Measurements from ENCODE around the gene RNF214.
"Not testable (repeated sequence)": the region's sequence is repeated elsewhere in the genome, so short reads cannot be mapped to it uniquely, and the experiment has no call there.

The RNF214 gene

GRCh38 chr11:117206859-117207258, 25.6 kb upstream of the RNF214 start:
- H3K36me3 ChIP-seq (ENCODE audit: insufficient read depth, low read length) = peaks cover 38% of the 10 kb centered on the region
- H3K27ac ChIP-seq (ENCODE audit: low read depth, low read length); H3K27me3 ChIP-seq (ENCODE audit: control insufficient read depth in 1 of 2, insufficient read depth in 2 of 2, low read length in 2 of 2): not testable (repeated sequence)

GRCh38 chr11:117207481-117207880, 25.0 kb upstream of the RNF214 start:
- not testable (repeated sequence) for H3K27ac ChIP-seq (ENCODE audit: low read depth, low read length); H3K4me3 ChIP-seq (ENCODE audit: low read depth in 1 of 2, low read length in 2 of 2); H3K9me3 ChIP-seq (ENCODE audit: low read length); H3K27me3 ChIP-seq (ENCODE audit: control insufficient read depth in 1 of 2, insufficient read depth in 2 of 2, low read length in 2 of 2); H3K9ac ChIP-seq (ENCODE audit: low read length)
- Histone ChIP-seq H3K4me1 (ENCODE audit: insufficient read depth, low read length) (peaks cover 19% of the 10 kb centered on the region), H3K36me3 (ENCODE audit: insufficient read depth, low read length) (peaks cover 32% of the 10 kb centered on the region)

More at GRCh38 chr11:117206859-117207258, 25.6 kb upstream of the RNF214 start:
- H3K9me3 ChIP-seq (ENCODE audit: low read length); H3K4me3 ChIP-seq (ENCODE audit: low read depth in 1 of 2, low read length in 2 of 2); H3K9ac ChIP-seq (ENCODE audit: low read length): not testable (repeated sequence)
- H3K4me1 ChIP-seq (ENCODE audit: insufficient read depth, low read length) = peaks cover 19% of the 10 kb centered on the region

GRCh38 chr11:117208710-117209109, 23.8 kb upstream of the RNF214 start:
- H3K4me1 ChIP-seq (ENCODE audit: insufficient read depth, low read length) = peaks cover 19% of the 10 kb centered on the region
- H3K27ac ChIP-seq (ENCODE audit: low read depth, low read length); H3K4me3 ChIP-seq (ENCODE audit: low read depth in 1 of 2, low read length in 2 of 2); H3K9me3 ChIP-seq (ENCODE audit: low read length); H3K9ac ChIP-seq (ENCODE audit: low read length); H3K27me3 ChIP-seq (ENCODE audit: control insufficient read depth in 1 of 2, insufficient read depth in 2 of 2, low read length in 2 of 2): not testable (repeated sequence)
- H3K36me3 ChIP-seq (ENCODE audit: insufficient read depth, low read length) = peaks cover 30% of the 10 kb centered on the region

- H3K36me3 ChIP-seq (ENCODE audit: insufficient read depth, low read length) = peaks cover 27% of the 10 kb centered on the region
- H3K4me1 ChIP-seq (ENCODE audit: insufficient read depth, low read length) = peaks cover 10% of the 10 kb centered on the region
- H3K9ac ChIP-seq (ENCODE audit: low read length); H3K9me3 ChIP-seq (ENCODE audit: low read length); H3K4me3 ChIP-seq (ENCODE audit: low read depth in 1 of 2, low read length in 2 of 2); H3K27me3 ChIP-seq (ENCODE audit: control insufficient read depth in 1 of 2, insufficient read depth in 2 of 2, low read length in 2 of 2): not testable (repeated sequence)
- H3K27ac ChIP-seq (ENCODE audit: low read depth, low read length) = peak overlapping the region; percentile 66
Measured at GRCh38 chr11:117209351-117210125, 22.9 kb upstream of the RNF214 start.

GRCh38 chr11:117210620-117211019, 21.9 kb upstream of the RNF214 start:
- Histone ChIP-seq H3K27me3 (ENCODE audit: control insufficient read depth in 1 of 2, insufficient read depth in 2 of 2, low read length in 2 of 2) (no peaks in the 10 kb centered on the region), H3K4me3 (ENCODE audit: low read depth in 1 of 2, low read length in 2 of 2) (no peak overlapping the region), H3K4me1 (ENCODE audit: insufficient read depth, low read length) (peaks cover under 1% of the 10 kb centered on the region)

GRCh38 chr11:117212697-117213355, 19.6 kb upstream of the RNF214 start:
- Histone ChIP-seq H3K36me3 (ENCODE audit: insufficient read depth, low read length) (peaks cover 30% of the 10 kb centered on the region), H3K27me3 (ENCODE audit: control insufficient read depth in 1 of 2, insufficient read depth in 2 of 2, low read length in 2 of 2) (no peaks in the 10 kb centered on the region), H3K4me1 (ENCODE audit: insufficient read depth, low read length) (peaks cover 22% of the 10 kb centered on the region), H3K27ac (ENCODE audit: low read depth, low read length) (no peak overlapping the region), H3K4me3 (ENCODE audit: low read depth in 1 of 2, low read length in 2 of 2) (no peak overlapping the region), H3K9me3 (ENCODE audit: low read length) (no peaks in the 10 kb centered on the region), H3K9ac (ENCODE audit: low read length) (no peak overlapping the region)

More at GRCh38 chr11:117210620-117211019, 21.9 kb upstream of the RNF214 start:
- H3K27ac ChIP-seq (ENCODE audit: low read depth, low read length) = no peak overlapping the region
- no peak overlapping the region for H3K9ac ChIP-seq (ENCODE audit: low read length)
- H3K9me3 ChIP-seq (ENCODE audit: low read length) = no peaks in the 10 kb centered on the region
- peaks cover 19% of the 10 kb centered on the region for H3K36me3 ChIP-seq (ENCODE audit: insufficient read depth, low read length)

GRCh38 chr11:117214404-117215110, 17.9 kb upstream of the RNF214 start:
- Histone ChIP-seq H3K9ac (ENCODE audit: low read length) (no peak overlapping the region), H3K4me1 (ENCODE audit: insufficient read depth, low read length) (peaks cover 39% of the 10 kb centered on the region), H3K27ac (ENCODE audit: low read depth, low read length) (peak overlapping the region; percentile 24), H3K36me3 (ENCODE audit: insufficient read depth, low read length) (peaks cover 43% of the 10 kb centered on the region), H3K4me3 (ENCODE audit: low read depth in 1 of 2, low read length in 2 of 2) (no peak overlapping the region), H3K9me3 (ENCODE audit: low read length) (no peaks in the 10 kb centered on the region), H3K27me3 (ENCODE audit: control insufficient read depth in 1 of 2, insufficient read depth in 2 of 2, low read length in 2 of 2) (no peaks in the 10 kb centered on the region)

- peaks cover 68% of the 10 kb centered on the region for H3K4me1 ChIP-seq (ENCODE audit: insufficient read depth, low read length)
- peak overlapping the region in 1 of 2 donors; percentile 19 for H3K4me3 ChIP-seq (ENCODE audit: low read depth in 1 of 2, low read length in 2 of 2)
- peak overlapping the region; percentile 89 for H3K27ac ChIP-seq (ENCODE audit: low read depth, low read length)
- no peaks in the 10 kb centered on the region for H3K9me3 ChIP-seq (ENCODE audit: low read length)
- no peaks in the 10 kb centered on the region for H3K27me3 ChIP-seq (ENCODE audit: control insufficient read depth in 1 of 2, insufficient read depth in 2 of 2, low read length in 2 of 2)
- peaks cover 43% of the 10 kb centered on the region for H3K36me3 ChIP-seq (ENCODE audit: insufficient read depth, low read length)
- H3K9ac ChIP-seq (ENCODE audit: low read length) = peak overlapping the region; percentile 42
Measured at GRCh38 chr11:117217141-117218084, 15.1 kb upstream of the RNF214 start.

GRCh38 chr11:117218133-117218915, 14.1 kb upstream of the RNF214 start:
- Histone ChIP-seq H3K9ac (ENCODE audit: low read length) (peak overlapping the region; percentile 42), H3K27me3 (ENCODE audit: control insufficient read depth in 1 of 2, insufficient read depth in 2 of 2, low read length in 2 of 2) (no peaks in the 10 kb centered on the region), H3K4me3 (ENCODE audit: low read depth in 1 of 2, low read length in 2 of 2) (peak overlapping the region in 1 of 2 donors; percentile 19), H3K36me3 (ENCODE audit: insufficient read depth, low read length) (peaks cover 38% of the 10 kb centered on the region), H3K4me1 (ENCODE audit: insufficient read depth, low read length) (peaks cover 77% of the 10 kb centered on the region), H3K27ac (ENCODE audit: low read depth, low read length) (peak overlapping the region; percentile 89), H3K9me3 (ENCODE audit: low read length) (no peaks in the 10 kb centered on the region)

- H3K9ac ChIP-seq (ENCODE audit: low read length) = peak overlapping the region; percentile 42
- H3K36me3 ChIP-seq (ENCODE audit: insufficient read depth, low read length) = peaks cover 42% of the 10 kb centered on the region
- H3K4me1 ChIP-seq (ENCODE audit: insufficient read depth, low read length) = peaks cover 84% of the 10 kb centered on the region
- no peaks in the 10 kb centered on the region for H3K27me3 ChIP-seq (ENCODE audit: control insufficient read depth in 1 of 2, insufficient read depth in 2 of 2, low read length in 2 of 2)
- H3K27ac ChIP-seq (ENCODE audit: low read depth, low read length) = peak overlapping the region; percentile 89
- H3K9me3 ChIP-seq (ENCODE audit: low read length) = no peaks in the 10 kb centered on the region
- H3K4me3 ChIP-seq (ENCODE audit: low read depth in 1 of 2, low read length in 2 of 2) = peak overlapping the region in 1 of 2 donors; percentile 16
Measured at GRCh38 chr11:117219001-117219400, 13.5 kb upstream of the RNF214 start.
